Glutamatergic neuron (in vitro differentiated cells): ENCODE measurements around the gene FBXO28. TPM values are rescaled to one million over a fixed set of nuclear protein-coding genes. Genes with fewer than 3 reads are reported as not detected.
A peak's percentile ranks its signal among the peaks of the same experiment; 100 is the strongest.

Experiments
- DNase-seq: peaks from one replicate; pipeline ENCODE4 v3.0.0; 2022
- H3K27ac Mint-ChIP-seq: one replicate; pipeline ENCODE4 v1.8.0; 2020; ENCODE audit warnings: mild to moderate bottlenecking, mixed read lengths, inconsistent platforms; ENCODE audit not compliant: unreplicated experiment
- H3K27me3 Mint-ChIP-seq: one replicate; pipeline ENCODE4 v1.8.0; 2020; ENCODE audit warnings: mild to moderate bottlenecking, moderate library complexity, mixed read lengths, inconsistent platforms; ENCODE audit not compliant: unreplicated experiment
- H3K36me3 Mint-ChIP-seq: one replicate; pipeline ENCODE4 v1.8.0; 2020; ENCODE audit warnings: mild to moderate bottlenecking, mixed read lengths, inconsistent platforms; ENCODE audit not compliant: unreplicated experiment
- H3K4me1 Mint-ChIP-seq: one replicate; pipeline ENCODE4 v1.8.0; 2020; ENCODE audit warnings: mild to moderate bottlenecking, low read depth, mixed read lengths, inconsistent platforms; ENCODE audit not compliant: unreplicated experiment
- H3K4me3 Mint-ChIP-seq: one replicate; pipeline ENCODE4 v1.8.0; 2020; ENCODE audit warnings: mild to moderate bottlenecking, mixed read lengths, inconsistent platforms; ENCODE audit not compliant: unreplicated experiment
- H3K9me3 Mint-ChIP-seq: one replicate; pipeline ENCODE4 v1.8.0; 2020; ENCODE audit warnings: mild to moderate bottlenecking, moderate library complexity, mixed read lengths, inconsistent platforms; ENCODE audit not compliant: unreplicated experiment
- total RNA-seq: library from RNA; stranded (reverse); fragmentation: NEBNext Ultra II Directional; extraction: Animal tissue kit (Norgen Biotek cat#: 25700); gene quantifications from one replicate; pipeline ENCODE4 v1.2.1, GENCODE V29; 2021; ENCODE audit not compliant: unreplicated experiment
- TF ChIP-seq, protein P1 (sequence below): fragments of 200-600 bp; sonication (generic); IDR thresholded peaks from one replicate; pipeline ENCODE4 v1.5.0; 2021; ENCODE audit not compliant: partially characterized antibody, unreplicated experiment

FBXO28 gene
- total RNA-seq, 1 donor from 2014 or later = 29.4 TPM

DNA sequence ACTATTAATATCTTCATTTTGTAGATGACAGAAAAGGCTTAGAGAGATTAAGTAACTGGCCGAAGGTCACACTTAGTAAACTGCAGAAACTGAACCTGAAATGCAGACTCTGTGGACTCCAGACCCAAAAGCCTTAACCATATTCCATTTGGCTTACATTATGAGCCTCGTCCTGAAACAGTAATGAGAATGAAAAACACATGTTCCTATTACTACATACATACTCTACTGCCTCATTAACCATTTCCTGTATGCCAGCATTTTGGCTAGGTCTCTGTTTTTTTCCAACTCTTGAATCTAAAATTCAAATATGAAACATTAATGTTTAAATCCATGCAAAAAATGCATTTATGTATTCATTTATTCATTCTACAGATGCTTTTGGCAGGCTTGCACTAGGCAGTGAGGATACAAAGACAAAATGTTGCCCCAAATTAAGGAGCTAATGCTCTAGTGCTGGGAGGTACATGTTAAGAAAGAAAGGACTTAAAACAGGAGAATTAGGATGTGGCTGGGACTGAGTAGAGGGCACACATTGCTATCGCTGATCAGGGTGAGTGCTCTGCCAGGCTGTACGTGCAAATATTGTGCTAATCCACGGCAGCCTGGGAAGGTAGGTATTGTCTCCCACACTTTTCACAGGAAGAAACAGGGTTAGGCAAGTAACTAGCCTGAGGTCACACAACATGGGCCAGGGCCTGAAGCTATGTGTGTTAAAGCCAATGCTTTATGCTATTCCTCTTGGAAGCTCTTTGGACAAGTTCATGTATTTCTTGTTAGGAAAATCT, 83.1 kb downstream of the FBXO28 start:
- TF ChIP-seq, protein P1, sequence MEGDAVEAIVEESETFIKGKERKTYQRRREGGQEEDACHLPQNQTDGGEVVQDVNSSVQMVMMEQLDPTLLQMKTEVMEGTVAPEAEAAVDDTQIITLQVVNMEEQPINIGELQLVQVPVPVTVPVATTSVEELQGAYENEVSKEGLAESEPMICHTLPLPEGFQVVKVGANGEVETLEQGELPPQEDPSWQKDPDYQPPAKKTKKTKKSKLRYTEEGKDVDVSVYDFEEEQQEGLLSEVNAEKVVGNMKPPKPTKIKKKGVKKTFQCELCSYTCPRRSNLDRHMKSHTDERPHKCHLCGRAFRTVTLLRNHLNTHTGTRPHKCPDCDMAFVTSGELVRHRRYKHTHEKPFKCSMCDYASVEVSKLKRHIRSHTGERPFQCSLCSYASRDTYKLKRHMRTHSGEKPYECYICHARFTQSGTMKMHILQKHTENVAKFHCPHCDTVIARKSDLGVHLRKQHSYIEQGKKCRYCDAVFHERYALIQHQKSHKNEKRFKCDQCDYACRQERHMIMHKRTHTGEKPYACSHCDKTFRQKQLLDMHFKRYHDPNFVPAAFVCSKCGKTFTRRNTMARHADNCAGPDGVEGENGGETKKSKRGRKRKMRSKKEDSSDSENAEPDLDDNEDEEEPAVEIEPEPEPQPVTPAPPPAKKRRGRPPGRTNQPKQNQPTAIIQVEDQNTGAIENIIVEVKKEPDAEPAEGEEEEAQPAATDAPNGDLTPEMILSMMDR = no peak
- H3K36me3 Mint-ChIP-seq = peaks cover 8% of the 10 kb centered on the region
- H3K27ac Mint-ChIP-seq = no peak overlapping the region
- peaks cover 1% of the 10 kb centered on the region for H3K4me1 Mint-ChIP-seq
- H3K9me3 Mint-ChIP-seq = peaks cover 3% of the 10 kb centered on the region
- no peak overlapping the region for H3K4me3 Mint-ChIP-seq
- no peak for DNase-seq
- no peaks in the 10 kb centered on the region for H3K27me3 Mint-ChIP-seq

DNA sequence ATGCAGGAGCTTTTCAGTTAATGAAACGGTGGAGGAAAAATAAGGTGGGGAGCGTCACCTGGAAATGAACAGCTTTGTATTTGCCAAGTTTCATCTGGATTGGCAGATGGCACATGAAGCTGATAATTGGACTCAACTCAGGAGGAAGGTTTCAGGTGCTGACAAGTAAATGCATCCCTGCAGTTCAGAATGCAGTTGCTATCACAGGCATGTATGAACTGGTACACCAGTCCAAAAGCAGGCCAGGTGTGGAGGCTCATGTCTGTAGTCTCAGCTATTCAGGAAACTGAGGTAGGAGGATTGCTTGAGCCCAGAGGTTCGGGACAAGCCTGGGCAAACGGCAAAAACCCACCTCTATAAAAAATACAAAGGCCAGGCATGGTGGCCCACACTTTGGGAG, 84.7 kb downstream of the FBXO28 start:
- no peak for DNase-seq
- peaks cover 8% of the 10 kb centered on the region for H3K4me1 Mint-ChIP-seq
- H3K9me3 Mint-ChIP-seq = peaks cover 5% of the 10 kb centered on the region
- H3K36me3 Mint-ChIP-seq = peaks cover 8% of the 10 kb centered on the region
- TF ChIP-seq, protein P1 = no peak
- peaks cover 1% of the 10 kb centered on the region for H3K27me3 Mint-ChIP-seq
- H3K4me3 Mint-ChIP-seq = no peak overlapping the region
- H3K27ac Mint-ChIP-seq = peak overlapping the region; percentile 76

GRCh38 chr1:224199679-224200078, 85.8 kb downstream of the FBXO28 start:
- no peak overlapping the region for H3K4me3 Mint-ChIP-seq
- H3K27ac Mint-ChIP-seq = no peak overlapping the region
- peaks cover 4% of the 10 kb centered on the region for H3K36me3 Mint-ChIP-seq
- TF ChIP-seq, protein P1 = no peak
- H3K27me3 Mint-ChIP-seq = peaks cover 4% of the 10 kb centered on the region
- no peak for DNase-seq
- peaks cover 10% of the 10 kb centered on the region for H3K4me1 Mint-ChIP-seq
- H3K9me3 Mint-ChIP-seq = peaks cover 5% of the 10 kb centered on the region

DNA sequence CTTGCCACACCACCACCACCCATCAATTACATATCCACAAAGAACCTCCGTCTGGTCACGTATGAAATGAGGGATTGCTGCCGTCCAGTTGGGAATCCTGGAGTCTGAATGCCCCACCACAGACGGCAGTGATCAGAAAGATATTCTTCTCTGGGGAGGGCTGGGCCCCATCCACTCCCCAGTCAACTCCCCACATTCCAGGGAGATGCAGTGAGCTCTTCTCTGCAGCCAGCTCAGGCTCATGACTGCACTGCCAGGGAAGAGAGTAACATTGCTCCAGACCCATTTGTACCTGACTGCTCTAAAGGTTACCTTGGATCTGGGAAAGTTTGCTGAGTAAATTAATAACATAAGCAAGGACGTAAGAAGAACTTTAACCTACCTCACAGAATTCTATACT, 87.5 kb downstream of the FBXO28 start:
- no peak for DNase-seq
- peaks cover 4% of the 10 kb centered on the region for H3K27me3 Mint-ChIP-seq
- peaks cover 4% of the 10 kb centered on the region for H3K36me3 Mint-ChIP-seq
- no peak overlapping the region for H3K27ac Mint-ChIP-seq
- peaks cover 5% of the 10 kb centered on the region for H3K9me3 Mint-ChIP-seq
- peaks cover 16% of the 10 kb centered on the region for H3K4me1 Mint-ChIP-seq
- TF ChIP-seq, protein P1 = no peak
- H3K4me3 Mint-ChIP-seq = no peak overlapping the region

- TF ChIP-seq, protein P1 = no peak
- Mint-ChIP-seq H3K9me3 (peaks cover 5% of the 10 kb centered on the region), H3K4me3 (no peak overlapping the region)
Observed at GRCh38 chr1:224201853-224202252, 87.9 kb downstream of the FBXO28 start.

More at GRCh38 chr1:224201853-224202252, 87.9 kb downstream of the FBXO28 start:
- Mint-ChIP-seq H3K4me1 (peaks cover 16% of the 10 kb centered on the region), H3K27me3 (peaks cover 4% of the 10 kb centered on the region), H3K36me3 (peaks cover 4% of the 10 kb centered on the region), H3K27ac (no peak overlapping the region)
- DNase-seq = no peak
